SW 1271 (cell line): ENCODE data around the gene AGAP1.

Experiments used
- DNase-seq, 2 experiments: peaks; one replicate each; lab custom pipeline; 2025; lab: John Stamatoyannopoulos, UW

AGAP1 gene

DNA sequence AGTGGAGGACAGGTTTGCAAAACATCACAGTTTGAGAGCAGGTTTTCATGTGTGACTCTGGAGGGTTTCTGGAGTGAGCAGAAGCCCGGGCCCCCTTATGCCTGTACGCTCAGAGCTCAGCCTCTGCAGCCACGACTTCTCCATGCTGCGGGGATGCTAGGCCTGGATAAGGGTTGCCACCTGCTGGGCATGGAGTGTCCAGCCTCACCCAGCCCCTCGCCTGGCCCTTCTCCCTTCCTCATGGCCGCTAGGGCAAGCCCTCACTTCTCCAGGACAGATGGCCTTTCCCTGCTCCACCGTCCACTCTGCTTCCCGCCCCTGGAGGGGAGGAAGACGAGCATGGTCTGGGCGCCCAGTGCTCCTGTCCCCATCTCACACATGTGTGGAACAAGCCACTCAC, 355.6 kb downstream of the AGAP1 start:
- DNase-seq = no peak

DNA sequence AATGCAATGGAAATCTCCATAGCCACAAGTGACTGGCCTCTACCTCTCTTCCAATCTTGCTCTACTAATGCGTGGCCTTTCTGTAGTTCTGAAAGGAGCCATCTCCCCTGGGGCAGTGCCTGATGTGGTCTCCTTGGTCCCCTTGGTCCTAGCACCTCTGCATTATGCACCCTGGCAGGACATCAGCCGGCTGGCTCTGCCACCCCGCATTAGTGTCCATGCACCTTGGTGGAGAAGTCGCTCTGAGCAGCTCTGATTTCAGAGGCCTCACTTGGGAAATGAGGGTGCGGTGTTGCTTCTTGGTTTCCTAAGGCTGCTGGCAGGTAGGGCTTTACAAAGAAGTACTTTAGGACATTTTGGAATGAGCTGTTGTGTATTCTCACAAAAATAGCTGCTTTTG, 356.4 kb downstream of the AGAP1 start:
- no peak for DNase-seq

GRCh38 chr2:235850771-235851551, 357.1 kb downstream of the AGAP1 start:
- no peak for DNase-seq

GRCh38 chr2:235851828-235852525, 358.1 kb downstream of the AGAP1 start:
- DNase-seq = no peak

DNA sequence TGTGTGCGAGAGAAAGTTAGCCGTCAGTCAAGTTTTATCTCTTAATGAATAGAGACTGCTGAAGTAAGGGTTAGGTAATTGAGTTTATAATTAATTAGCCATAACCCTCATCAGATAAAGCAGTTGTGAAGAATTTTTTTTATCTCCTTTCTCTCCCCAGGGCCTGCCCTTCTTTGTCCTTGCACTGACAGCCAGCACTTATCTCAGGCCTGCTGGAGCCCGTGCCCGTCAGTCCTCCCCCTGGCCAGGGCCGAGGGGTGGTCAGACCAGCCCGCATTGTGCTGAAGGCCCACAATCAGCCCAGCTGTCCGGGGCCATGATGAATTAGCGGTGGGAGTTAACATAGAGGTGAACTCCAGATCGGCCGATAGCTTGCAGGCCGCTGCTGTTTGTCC, 358.7 kb downstream of the AGAP1 start:
- DNase-seq = no peak

DNA sequence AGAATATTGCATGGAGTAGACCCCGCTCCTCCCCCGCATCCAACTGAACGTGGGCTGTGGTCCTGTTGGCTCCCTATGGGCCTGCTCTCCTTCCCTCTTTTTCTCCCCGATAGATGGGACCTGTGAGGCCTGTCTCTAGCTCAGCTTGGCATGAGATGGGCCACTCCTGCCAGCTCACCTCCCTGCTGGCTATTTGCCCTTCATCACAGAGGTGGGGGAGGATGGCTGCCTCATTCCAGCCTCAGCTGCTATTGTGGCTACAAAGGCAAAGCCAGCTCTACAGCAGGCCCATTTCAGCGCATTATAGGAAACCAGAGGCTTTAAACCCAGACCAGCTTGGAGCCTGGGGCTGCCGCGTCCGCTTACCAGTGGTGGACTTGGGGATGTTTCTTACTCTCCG, 360.4 kb downstream of the AGAP1 start:
- DNase-seq = no peak

- DNase-seq = no peak
These were observed 361.2 kb downstream of the AGAP1 start for GRCh38 chr2:235855011-235855410.

DNA sequence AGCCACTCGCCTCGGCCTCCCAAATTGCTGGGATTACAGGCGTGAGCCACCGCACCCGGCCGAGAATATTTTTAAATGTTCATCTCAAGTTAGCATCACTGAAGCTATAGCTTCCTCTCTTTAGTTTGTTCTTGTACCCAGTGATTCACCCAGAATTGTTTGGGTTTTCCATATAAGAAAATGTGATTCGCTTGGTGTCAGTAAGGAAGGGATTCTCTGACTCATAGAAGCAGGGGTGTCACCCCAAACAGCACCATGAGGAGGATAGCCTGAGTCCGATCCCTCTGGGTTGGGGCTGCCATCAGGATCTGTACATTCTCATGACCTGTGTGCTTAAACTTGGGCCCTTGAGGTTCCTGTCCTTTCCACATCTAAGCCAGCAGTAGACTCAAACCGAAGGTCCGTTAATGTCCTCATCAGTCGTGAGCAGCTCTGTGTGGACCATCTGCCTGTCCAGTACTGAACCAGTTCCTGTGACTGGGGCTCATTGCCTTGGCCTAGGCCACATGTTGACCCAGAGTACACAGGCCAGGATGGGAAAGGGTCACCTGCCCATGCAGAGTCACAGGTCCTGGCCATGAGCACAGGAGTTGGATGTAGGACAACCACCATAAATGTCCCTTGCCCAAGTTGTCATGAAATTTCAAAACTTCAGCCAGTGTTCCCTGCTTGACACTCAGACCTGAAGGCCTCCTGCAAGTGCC, 362.5 kb downstream of the AGAP1 start:
- DNase-seq = no peak

DNA sequence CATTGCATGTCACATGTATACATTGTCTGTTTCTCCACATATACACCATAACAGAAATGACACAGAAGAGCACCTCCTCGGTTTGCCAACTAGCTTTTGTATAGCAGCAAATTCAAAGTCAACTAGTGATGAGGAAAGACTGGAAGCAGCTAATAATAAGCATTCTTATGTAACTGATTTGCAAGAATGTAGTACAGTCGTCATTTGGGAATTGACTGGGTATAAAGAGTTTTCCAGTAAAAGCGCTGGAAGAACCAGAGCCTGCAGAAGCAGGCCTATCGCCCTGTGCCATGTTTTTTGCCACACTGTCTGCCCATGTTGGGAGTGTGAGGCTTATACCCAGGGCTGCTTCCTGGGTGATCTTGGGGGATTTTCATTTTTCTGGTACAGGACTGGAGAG, 363.8 kb downstream of the AGAP1 start:
- no peak for DNase-seq

DNA sequence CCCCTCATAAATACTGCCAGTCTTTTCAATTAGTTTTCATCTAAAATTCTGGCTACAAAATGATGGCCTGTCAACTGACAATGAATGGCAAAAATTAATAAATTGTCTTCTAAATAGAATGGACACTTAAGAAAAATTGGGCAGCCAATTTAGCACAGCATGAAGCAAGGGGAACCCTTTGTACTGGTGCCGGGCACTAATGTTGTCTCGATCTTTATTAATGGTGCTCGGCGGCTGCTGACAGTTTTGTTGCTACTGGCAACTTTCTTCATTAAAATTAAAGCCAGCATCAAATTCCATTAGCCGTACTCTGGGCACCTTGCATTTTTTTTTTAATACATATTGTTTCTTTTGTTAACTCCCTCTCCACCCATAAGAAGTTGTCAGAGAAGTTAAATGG, 365.0 kb downstream of the AGAP1 start:
- DNase-seq = no peak

GRCh38 chr2:235859651-235860050, 365.8 kb downstream of the AGAP1 start:
- no peak for DNase-seq

GRCh38 chr2:235860111-235860510, 366.3 kb downstream of the AGAP1 start:
- no peak for DNase-seq

GRCh38 chr2:235860871-235861270, 367.0 kb downstream of the AGAP1 start:
- DNase-seq = no peak

DNA sequence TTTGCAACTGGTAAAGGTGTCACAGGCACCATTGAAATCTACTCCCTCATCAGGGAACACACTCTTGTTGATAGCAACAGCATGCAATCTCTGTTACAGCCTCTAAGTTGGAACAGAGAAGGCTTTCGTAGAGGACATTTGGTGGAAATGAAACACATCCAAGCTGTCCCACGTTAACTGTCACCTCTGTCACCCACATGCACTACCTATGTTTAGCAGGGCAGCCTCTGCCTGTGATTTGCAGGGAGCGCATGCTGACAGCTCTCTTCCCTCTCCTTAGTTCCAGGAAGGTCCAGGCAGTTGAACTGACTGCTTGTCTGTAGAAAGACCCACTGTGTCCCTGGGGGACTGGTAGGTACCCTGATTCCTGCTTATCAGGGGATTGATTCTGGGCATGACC, 367.5 kb downstream of the AGAP1 start:
- DNase-seq = no peak

GRCh38 chr2:235863414-235863813, 369.6 kb downstream of the AGAP1 start:
- no peak for DNase-seq

- DNase-seq = no peak
These were observed 370.5 kb downstream of the AGAP1 start for GRCh38 chr2:235864302-235864701.

- DNase-seq = no peak
These were observed 371.1 kb downstream of the AGAP1 start for GRCh38 chr2:235864733-235865515.

- no peak for DNase-seq
These were observed 372.5 kb downstream of the AGAP1 start for GRCh38 chr2:235866373-235866772.

DNA sequence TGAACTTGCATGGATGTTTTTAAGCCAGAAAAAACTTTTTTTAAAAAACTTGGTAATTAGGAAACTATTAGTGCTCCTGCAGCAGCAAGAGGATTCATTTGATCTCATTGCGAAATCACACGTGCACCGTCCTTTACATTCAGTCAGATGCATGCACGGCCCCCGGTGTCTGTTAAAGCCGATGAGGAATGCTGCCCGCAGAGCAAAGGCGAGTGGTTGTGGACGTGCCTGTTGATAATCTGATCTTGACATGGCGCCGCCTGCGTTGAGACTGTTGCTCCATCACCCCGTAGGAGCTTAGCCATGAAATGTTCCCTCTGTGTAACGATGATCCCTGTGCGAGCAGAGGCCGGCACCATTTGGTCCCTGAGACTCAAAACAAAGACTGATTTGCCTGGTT, 374.4 kb downstream of the AGAP1 start:
- no peak for DNase-seq

- DNase-seq = no peak
These were observed 374.8 kb downstream of the AGAP1 start for GRCh38 chr2:235868645-235869044.

GRCh38 chr2:235870515-235870914, 376.7 kb downstream of the AGAP1 start:
- no peak for DNase-seq

DNA sequence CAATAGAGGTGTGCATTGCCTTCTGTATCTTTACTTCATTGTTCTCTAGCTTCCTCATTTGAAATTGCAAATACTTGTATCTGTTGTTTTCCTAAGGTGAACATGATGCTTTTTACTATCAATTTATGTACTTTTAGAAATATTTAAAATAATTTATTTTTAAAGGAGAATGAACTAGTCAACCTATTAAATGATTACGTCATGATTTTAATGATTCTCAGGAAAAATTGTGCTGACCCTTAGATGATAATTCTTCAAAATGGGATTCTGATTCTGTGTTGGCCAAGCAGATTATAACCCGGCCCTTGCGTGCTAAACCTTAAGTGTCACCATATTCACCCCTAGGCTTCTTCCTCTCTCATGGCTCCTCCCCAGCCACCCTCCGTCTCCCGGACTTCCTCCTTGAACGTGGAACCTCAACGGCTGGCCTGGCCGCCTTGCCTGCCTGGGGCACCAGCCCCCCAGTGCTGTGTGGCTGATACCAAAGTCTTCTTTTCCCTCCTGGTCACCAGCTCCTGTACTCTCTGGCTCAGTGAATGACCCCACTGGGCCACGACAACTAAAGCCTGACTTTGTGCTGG, 382.3 kb downstream of the AGAP1 start:
- DNase-seq = no peak
